Measurements from ENCODE around the gene PPP3CA.

Gene PPP3CA

DNA sequence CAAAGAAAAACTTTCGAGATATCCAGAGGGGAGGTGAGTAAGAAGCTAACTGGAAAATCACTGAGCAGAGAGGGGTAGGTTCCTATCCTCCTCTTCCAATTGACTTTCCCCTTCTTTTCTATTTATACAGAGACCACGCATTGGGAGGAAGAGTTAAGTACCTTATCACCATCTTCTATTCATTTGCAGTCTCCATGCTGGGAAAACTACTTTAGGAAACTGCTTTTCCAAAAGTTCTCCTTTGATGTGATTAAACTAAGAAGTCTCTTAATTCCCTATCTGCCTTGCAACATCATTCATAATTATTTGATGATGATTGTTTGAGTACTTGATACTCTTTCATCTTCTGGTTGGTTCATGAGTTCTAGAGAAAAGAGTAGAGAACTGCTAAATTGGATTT lies 306.6 kb downstream of the PPP3CA start:
- Histone ChIP-seq H3K27ac (no peak overlapping the region), H3K9me3 (no peaks in the 10 kb centered on the region), H3K9ac (no peak overlapping the region), H3K27me3 (no peaks in the 10 kb centered on the region), H3K4me1 (peaks cover 27% of the 10 kb centered on the region), H3K36me3 (peaks cover 12% of the 10 kb centered on the region), H4K20me1 (no peaks in the 10 kb centered on the region), H3K4me3 (no peak overlapping the region), H3K4me2 (no peak overlapping the region)
- no peak for TF ChIP-seq Cebpa-rat (IDR thresholded peaks at IDR 0.05)

DNA sequence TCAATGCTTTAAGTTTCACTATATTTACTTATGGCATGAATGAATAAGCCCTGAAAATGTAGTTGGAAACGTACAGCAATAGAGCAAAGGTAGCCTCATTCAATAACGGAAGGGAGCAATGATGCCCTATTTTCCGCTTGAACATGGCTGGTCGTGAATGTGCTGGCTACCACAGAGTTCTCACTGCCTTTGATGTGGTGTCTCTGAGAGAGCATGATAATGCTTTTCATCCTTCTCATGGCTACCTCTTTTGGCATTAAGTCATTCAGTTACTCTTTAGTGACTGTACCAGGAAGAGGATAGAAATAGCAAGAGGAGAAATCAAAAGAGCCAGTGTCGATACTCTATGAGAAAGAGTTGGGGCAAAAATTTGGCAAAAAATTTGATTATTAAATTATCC lies 308.0 kb downstream of the PPP3CA start:
- no peak overlapping the region for H3K4me2 ChIP-seq
- H3K9me3 ChIP-seq: no peaks in the 10 kb centered on the region
- H3K27me3 ChIP-seq: no peaks in the 10 kb centered on the region
- H3K4me1 ChIP-seq: peaks cover 27% of the 10 kb centered on the region
- TF ChIP-seq Cebpa-rat (IDR thresholded peaks at IDR 0.05): no peak
- no peaks in the 10 kb centered on the region for H4K20me1 ChIP-seq
- H3K9ac ChIP-seq: no peak overlapping the region
- no peak overlapping the region for H3K27ac ChIP-seq
- peaks cover 16% of the 10 kb centered on the region for H3K36me3 ChIP-seq
- no peak overlapping the region for H3K4me3 ChIP-seq

DNA sequence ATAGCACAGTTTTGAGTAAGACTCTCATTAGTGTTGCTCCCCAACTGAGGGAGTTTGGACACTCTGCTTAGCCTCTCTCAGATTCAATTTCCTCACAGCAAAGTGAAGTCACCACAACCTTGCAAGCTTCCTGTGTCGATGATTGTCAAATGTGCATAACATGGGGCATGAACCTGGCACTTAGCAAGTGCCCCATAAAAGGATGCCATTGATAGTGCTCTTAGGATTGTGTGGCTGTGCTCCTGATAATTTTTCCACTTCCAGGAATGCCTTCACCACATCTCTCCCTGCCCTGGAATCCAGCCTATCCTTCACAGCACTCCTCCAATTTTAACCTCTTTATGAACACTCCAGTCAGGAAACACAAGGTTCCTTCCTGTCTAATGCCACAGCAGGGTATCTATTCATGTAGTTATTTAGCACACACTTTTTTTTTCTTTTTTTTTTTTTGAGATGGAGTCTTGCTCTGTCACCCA lies 309.4 kb downstream of the PPP3CA start:
- Histone ChIP-seq H3K36me3 (peaks cover 21% of the 10 kb centered on the region), H3K27ac (no peak overlapping the region), H3K9ac (no peak overlapping the region), H3K4me3 (no peak overlapping the region), H3K4me1 (peaks cover 27% of the 10 kb centered on the region), H3K9me3 (no peaks in the 10 kb centered on the region), H3K4me2 (peak overlapping the region; percentile 43), H3K27me3 (no peaks in the 10 kb centered on the region), H4K20me1 (no peaks in the 10 kb centered on the region)
- no peak for TF ChIP-seq Cebpa-rat (IDR thresholded peaks at IDR 0.05)

DNA sequence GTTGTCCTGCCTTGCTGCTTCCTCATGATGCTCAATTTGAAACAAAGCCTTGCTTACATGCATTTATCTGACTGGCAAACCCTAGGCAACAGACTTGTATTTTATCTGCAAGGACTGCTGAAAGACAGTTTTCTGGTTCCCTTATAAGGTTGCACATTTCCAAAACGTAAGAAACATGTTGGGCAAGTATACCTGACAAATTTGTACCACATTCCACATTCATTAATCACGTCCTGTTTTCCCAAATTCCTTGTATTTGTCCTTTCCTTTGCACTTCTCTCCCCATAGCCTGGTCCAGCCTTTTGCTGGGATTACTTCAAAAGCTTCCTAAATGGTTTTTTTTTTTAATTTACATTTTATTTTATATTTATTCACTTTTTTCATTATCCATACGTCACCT lies 310.1 kb downstream of the PPP3CA start:
- Histone ChIP-seq H4K20me1 (no peaks in the 10 kb centered on the region), H3K36me3 (peaks cover 21% of the 10 kb centered on the region), H3K4me1 (peaks cover 27% of the 10 kb centered on the region), H3K9ac (no peak overlapping the region), H3K27ac (no peak overlapping the region), H3K9me3 (no peaks in the 10 kb centered on the region), H3K27me3 (no peaks in the 10 kb centered on the region), H3K4me2 (no peak overlapping the region), H3K4me3 (no peak overlapping the region)
- no peak for TF ChIP-seq Cebpa-rat (IDR thresholded peaks at IDR 0.05)

DNA sequence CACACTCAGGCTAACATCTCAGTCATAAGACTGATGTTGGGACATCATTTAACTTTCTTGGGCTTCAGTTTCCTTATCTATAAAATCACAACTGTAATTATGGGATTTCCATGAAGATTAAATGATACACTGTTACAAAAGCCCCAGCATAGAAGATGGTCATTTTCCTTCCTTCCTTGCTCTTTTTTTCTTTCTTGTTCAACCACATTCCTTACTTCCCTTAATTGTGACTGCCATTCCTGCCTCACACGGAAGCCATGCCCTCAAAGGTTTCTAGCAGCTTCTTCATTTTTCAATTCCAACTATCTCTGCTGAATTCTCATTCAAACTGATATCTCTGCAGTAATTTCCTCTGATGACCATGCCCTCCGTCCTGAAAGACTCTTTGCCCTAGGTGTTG lies 311.8 kb downstream of the PPP3CA start:
- Histone ChIP-seq H4K20me1 (no peaks in the 10 kb centered on the region), H3K27ac (no peak overlapping the region), H3K9ac (no peak overlapping the region), H3K4me1 (peaks cover 23% of the 10 kb centered on the region), H3K36me3 (peaks cover 27% of the 10 kb centered on the region), H3K4me2 (no peak overlapping the region), H3K27me3 (no peaks in the 10 kb centered on the region), H3K4me3 (no peak overlapping the region), H3K9me3 (no peaks in the 10 kb centered on the region)
- no peak for TF ChIP-seq Cebpa-rat (IDR thresholded peaks at IDR 0.05)

DNA sequence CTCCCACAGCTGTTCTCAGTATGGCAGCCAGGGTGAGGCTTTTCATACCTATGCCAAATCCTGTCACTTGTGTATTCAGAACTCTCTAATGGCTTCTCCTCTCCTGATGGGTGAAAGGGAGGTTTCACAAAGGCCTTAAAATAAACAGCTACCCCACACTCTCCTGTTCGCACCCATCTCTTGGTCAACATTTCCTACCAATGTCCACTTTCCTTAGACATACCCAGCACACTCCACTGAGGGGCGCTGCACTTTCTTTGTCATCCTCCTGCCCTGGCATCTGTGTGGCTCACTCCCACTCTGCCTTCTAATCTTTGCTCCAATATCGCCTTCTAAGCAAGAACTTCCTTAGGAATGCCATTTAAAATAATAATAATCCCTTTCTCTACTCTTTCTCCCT lies 313.3 kb downstream of the PPP3CA start:
- no peak overlapping the region for H3K4me3 ChIP-seq
- H3K27me3 ChIP-seq: no peaks in the 10 kb centered on the region
- no peaks in the 10 kb centered on the region for H4K20me1 ChIP-seq
- TF ChIP-seq Cebpa-rat (IDR thresholded peaks at IDR 0.05): no peak
- H3K27ac ChIP-seq: no peak overlapping the region
- peaks cover 15% of the 10 kb centered on the region for H3K4me1 ChIP-seq
- no peak overlapping the region for H3K9ac ChIP-seq
- H3K4me2 ChIP-seq: no peak overlapping the region
- H3K36me3 ChIP-seq: peaks cover 27% of the 10 kb centered on the region
- H3K9me3 ChIP-seq: no peaks in the 10 kb centered on the region

DNA sequence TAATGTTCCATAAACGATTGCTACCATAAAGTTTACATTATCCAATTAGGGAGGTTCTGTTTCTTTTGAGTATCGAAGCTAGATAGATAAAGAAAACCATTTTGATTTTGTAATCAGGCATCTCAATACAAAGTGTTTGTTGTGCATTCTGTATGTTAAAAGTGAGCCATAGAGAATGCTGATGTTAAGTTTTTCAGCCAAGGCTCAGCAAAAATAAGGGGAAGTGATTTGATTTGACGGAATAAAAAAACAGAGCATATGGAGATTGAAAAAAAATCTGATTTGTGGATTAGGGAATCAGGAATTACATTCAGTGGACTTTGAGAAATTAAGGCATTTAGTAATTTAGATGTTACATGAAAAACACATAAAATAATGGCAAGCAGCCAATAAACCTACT lies 314.8 kb downstream of the PPP3CA start:
- H3K27ac ChIP-seq: no peak overlapping the region
- peaks cover 30% of the 10 kb centered on the region for H3K36me3 ChIP-seq
- 0 out of 2 replicates have a peak, but pooled peaks cover 1% of the 10 kb centered on the region for H3K4me1 ChIP-seq
- no peak overlapping the region for H3K9ac ChIP-seq
- no peaks in the 10 kb centered on the region for H4K20me1 ChIP-seq
- no peak for TF ChIP-seq Cebpa-rat (IDR thresholded peaks at IDR 0.05)
- no peak overlapping the region for H3K4me2 ChIP-seq
- no peaks in the 10 kb centered on the region for H3K9me3 ChIP-seq
- no peak overlapping the region for H3K4me3 ChIP-seq
- no peaks in the 10 kb centered on the region for H3K27me3 ChIP-seq

DNA sequence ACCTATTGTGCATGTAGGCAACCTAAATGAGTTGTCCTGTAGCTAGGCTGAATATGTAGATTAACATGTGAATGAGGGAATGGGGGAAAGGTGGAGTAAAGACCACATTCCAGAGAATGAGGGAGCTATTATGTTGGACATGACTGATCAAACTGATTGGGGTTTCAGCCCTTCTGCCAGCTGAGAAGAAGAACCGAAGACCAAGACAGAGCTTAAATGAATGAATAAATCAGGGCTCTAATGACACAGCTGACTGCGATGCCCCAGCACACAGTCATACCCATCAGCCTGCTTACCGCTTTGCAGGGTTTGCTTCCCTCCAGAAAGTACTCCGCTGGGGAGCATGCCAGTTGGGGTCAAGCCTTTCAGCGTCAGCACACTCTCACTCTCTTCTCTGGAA lies 315.4 kb downstream of the PPP3CA start:
- no peak for TF ChIP-seq Cebpa-rat (IDR thresholded peaks at IDR 0.05)
- Histone ChIP-seq H3K9ac (no peak overlapping the region), H3K9me3 (no peaks in the 10 kb centered on the region), H3K4me3 (no peak overlapping the region), H3K4me2 (no peak overlapping the region), H3K36me3 (peaks cover 24% of the 10 kb centered on the region), H4K20me1 (no peaks in the 10 kb centered on the region), H3K27me3 (no peaks in the 10 kb centered on the region), H3K27ac (no peak overlapping the region), H3K4me1 (no peaks in the 10 kb centered on the region)

DNA sequence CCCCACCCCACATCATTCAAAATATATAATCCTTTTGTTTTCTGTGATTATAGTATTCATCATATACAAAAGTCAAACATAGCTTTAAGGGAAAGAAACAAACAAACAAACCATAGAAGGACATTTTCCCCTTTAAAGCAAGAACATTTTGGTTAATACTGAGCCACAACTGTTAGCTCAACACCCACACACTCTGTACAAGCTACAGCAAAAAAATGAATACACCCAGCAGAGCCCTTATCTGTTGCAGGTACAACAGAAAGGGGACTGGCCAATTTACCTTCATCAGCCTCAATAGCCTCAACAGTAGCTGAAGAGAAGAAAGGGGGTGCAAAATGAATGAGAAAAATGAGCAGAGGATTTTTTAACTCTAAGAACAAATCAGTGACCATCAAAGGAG lies 318.4 kb downstream of the PPP3CA start:
- H3K4me1 ChIP-seq: no peaks in the 10 kb centered on the region
- H3K27ac ChIP-seq: no peak overlapping the region
- H3K4me2 ChIP-seq: no peak overlapping the region
- peaks cover 22% of the 10 kb centered on the region for H3K36me3 ChIP-seq
- no peak overlapping the region for H3K4me3 ChIP-seq
- TF ChIP-seq Cebpa-rat (IDR thresholded peaks at IDR 0.05): no peak
- H3K9me3 ChIP-seq: no peaks in the 10 kb centered on the region
- no peaks in the 10 kb centered on the region for H4K20me1 ChIP-seq
- no peaks in the 10 kb centered on the region for H3K27me3 ChIP-seq
- H3K9ac ChIP-seq: no peak overlapping the region

DNA sequence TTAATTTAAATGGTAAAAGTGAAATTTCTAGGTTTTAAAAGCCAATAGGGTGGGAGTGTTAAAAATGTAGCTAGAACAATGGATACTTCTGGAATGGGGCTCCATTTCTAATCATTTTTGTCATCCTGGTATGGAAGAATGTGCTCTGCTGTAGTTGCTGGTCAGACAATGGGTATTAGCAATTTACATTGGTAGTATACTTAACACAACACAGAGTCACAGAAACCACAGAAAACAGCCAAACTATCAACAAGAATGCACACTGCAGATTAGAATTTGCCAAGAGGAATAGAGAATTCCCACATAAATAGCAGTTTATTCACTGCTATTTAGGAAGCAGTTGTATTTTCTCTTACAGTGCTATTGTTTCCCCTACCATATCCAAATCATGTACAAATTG lies 319.6 kb downstream of the PPP3CA start:
- Histone ChIP-seq H3K4me1 (no peaks in the 10 kb centered on the region), H3K27me3 (no peaks in the 10 kb centered on the region), H3K4me3 (no peak overlapping the region), H3K9me3 (no peaks in the 10 kb centered on the region), H3K9ac (no peak overlapping the region), H3K27ac (no peak overlapping the region), H3K4me2 (no peak overlapping the region), H3K36me3 (peaks cover 23% of the 10 kb centered on the region), H4K20me1 (no peaks in the 10 kb centered on the region)
- no peak for TF ChIP-seq Cebpa-rat (IDR thresholded peaks at IDR 0.05)

DNA sequence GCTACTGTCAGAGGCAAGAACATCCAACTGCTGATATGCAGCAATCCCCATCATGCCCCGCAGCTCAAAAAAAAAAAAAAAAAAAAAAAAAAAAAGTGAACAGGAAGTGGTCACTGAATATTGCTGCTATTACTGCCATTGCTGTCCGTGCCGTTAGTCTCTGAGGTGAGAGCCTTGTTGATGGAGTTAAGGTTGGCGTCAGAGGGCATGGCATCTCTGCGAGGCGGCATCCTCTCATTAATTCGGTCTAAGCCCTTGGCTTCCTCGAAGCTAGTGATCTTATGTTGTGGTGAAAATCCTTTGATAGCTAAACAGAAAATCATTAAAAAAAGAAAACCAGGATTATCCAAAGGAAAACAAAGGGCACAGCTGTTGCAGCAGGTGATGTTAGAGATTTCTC lies 321.6 kb downstream of the PPP3CA start:
- no peak for TF ChIP-seq Cebpa-rat (IDR thresholded peaks at IDR 0.05)
- H4K20me1 ChIP-seq: no peaks in the 10 kb centered on the region
- no peaks in the 10 kb centered on the region for H3K9me3 ChIP-seq
- H3K27ac ChIP-seq: no peak overlapping the region
- no peak overlapping the region for H3K4me3 ChIP-seq
- H3K9ac ChIP-seq: no peak overlapping the region
- peaks cover 8% of the 10 kb centered on the region; the same call in 1 of the 2 replicates for H3K4me1 ChIP-seq
- H3K36me3 ChIP-seq: peaks cover 22% of the 10 kb centered on the region
- H3K4me2 ChIP-seq: no peak overlapping the region
- H3K27me3 ChIP-seq: no peaks in the 10 kb centered on the region

All from BLaER1 (cell line).